ENCODE results near the gene ARHGEF7.

Gene ARHGEF7

GRCh38 chr13:111203736-111204389, 88.8 kb downstream of the ARHGEF7 start:
- DNase-seq = no peak

- DNase-seq = no peak
Measured at GRCh38 chr13:111204438-111205177, 89.5 kb downstream of the ARHGEF7 start.

DNA sequence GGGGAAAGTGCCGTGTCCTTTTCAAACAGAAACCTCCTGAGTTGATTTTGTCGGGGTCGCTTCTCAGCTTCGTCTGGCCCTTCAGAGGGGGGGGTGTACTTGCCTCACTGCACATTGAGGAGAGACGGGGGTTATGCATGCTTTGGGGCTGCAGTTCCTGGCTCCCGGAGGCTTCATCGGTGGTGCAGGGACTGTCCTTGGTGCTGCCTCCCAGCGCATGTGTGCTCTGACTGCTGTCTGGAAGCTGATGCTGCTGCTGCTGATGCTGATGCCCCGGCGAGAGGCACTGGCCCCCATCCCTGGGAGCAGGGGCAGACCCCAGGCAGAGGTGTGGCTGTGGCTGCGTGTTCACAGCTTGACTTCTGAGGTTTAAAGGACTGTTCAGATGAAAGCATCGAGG, 91.0 kb downstream of the ARHGEF7 start:
- DNase-seq = no peak

DNA sequence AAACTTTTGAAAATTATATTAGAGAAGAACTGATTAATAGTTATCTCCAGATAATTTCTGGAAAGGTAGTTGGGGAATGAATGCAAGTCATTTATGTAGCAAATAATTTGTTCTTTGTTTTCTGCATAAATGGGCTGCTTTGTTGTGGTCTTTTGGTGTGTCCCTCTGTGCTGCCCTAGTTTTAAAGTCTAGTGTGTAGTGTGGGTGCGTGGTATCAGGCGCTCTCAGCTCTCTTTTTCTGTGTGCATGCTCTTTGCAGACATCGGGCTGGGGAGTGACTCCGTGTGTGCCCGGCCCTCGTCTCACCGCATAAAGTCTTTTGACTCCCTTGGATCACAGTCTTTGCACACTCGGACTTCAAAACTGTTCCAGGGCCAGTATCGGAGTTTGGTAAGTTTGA, 94.5 kb downstream of the ARHGEF7 start:
- DNase-seq = no peak

GRCh38 chr13:111210091-111210490, 95.0 kb downstream of the ARHGEF7 start:
- no peak for DNase-seq

DNA sequence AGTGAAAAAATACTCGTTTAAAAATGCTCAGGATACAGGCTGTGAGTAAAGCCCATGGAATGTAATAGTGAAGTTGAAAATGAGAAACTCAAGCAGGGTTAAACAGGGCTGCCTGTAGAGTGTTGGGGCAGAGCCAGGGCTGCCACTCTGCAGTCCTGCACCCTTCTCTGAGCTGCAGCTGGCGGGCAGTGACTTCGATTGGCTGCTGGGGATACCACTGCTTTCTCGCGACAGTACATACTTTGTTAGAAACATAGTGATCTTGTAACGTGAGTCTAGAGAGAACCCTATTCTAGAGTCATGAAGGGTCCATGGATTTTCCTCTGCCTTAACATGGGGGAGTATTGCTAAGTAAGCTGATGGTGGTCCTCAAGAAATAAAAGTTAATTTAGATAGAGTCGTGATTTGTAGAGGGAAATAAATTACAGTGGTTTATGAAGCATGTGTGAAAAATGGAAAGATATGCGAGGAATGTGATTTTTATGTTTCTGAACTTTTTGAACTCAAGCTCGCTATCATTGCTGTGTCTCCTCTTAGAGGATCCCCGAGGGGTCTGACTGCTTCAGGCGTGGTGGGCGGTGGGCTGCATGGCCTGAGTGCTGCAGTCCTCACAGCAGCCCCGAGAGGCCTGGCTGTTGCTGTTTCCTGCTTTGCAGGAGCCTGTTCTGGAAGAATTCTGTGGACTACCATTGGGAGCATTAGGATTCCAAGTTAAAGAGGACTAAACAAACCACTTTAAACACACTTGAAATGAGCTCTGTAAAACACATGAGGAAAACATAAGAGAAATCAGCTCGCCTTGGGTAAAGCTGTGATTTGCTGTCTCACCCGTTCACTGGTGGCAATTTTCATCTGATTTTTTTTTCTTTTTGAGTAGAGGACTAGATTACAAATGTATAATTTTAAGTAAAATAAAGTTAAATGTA, 95.7 kb downstream of the ARHGEF7 start:
- no peak for DNase-seq

GRCh38 chr13:111211789-111212516, 96.8 kb downstream of the ARHGEF7 start:
- DNase-seq = no peak

- no peak for DNase-seq
Measured at GRCh38 chr13:111212517-111212873, 97.4 kb downstream of the ARHGEF7 start.

DNA sequence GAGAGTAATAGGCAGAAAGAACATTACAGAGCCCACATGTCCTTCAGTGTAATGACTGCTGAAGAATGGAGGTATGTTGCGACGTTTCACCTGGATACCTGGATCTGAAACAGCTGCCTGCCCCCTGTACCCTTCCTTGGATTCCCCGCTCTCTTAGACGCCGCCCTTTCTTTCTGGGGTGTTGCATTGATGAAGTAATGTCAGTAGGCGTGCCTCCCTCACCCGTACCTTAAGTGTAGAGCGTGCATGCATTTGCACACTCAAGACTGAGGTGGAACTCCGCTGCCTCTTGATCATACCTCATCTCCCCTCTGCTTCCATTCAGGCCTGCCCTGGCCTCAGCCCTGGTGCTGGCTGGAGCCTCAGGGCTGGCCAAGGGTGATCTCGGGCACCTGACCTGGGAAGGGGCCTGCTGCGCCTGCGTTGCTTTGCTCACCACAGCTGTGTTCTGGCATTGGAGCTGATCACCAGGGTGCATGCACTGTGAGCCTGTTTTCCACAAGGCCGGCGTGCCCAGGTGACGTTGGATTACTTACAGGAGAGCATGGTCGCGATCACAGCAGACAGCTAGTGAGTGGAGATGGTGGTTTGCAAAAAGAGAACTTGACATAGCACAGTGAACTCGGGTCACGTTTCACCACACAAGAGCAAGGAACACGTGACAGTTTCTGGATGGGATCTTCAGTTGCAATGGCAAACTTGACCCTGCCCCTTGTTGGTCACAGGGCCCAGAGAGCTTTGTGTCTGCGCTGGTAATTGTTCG, 99.0 kb downstream of the ARHGEF7 start:
- no peak for DNase-seq

DNA sequence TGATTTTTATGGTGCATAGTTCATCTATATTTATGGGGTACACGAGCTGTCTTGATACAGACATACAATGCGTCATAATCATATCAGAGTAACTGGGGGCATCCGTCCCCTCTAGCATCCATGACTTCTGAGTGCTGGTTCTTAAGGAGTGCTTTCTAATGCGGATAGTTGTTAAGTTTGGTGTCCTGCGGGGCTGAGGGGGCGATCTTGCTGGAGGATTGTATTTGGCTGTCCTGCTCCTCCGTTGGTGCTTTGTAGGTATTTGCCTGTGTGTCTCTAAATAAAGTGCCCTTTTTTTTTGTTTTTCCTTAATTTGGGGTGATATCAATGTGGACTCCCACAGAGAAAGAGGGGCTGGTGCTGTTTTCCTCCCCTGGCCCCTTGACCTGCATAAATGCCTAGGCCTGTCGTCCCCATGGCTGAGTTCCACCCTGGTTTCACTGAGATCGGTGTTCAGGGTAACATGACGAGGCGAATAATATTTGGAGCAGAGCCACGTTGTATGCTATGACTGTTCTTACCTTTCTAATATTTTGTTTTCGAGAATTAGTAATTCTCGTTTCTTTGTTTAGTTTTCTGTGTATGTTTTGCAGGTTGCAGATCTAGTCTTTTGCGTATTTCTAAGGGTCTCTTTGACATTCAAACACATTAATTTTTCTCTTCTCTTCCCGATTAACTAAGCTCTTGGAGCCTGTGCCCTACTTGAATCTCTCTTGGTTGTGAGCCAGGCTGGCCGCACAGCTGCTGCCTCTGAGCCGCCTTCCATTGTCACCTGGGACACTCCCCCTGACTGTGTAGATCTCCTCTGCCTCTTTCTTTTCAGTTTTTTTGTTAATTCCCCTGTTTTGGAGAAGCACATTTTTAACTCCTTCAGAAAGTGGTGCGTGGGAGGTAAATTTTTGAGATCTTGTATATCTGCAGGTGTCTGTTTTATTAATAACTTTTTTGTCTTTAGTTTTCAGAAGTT, 100.3 kb downstream of the ARHGEF7 start:
- no peak for DNase-seq

DNA sequence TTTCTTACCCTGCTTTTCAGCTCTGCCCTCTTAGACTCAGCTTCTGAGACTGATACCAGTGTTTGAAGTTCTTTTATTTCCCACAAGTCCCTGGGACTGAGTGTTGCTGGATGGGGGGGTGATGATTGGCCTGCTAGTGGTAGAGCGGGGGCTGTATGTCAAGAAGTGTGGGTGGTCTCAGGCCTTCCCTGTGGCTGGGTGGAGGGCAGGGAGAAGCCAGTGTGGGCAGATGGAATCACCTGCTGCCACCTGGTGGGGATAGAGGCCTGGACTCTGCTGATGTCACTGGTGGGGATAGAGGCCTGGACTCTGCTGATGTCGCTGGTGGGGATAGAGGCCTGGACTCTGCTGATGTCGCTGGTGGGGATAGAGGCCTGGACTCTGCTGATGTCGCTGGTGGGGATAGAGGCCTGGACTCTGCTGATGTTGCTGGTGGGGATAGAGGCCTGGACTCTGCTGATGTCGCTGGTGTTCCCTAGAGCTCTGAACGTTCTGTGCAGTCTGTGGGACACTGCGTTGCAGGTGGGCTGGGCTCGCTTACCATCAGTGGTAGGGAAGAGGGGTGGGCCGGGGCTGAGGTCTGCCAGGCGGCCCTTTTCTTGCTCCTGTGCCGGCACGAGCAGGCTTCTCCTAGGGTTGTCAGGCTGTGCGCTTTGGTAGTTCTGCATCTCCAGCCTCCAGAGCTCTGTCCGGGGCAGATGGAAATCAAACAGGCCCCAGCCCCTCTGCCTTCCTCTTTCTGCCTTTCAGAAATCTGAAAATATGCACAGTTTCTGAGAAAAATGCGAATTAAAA, 101.3 kb downstream of the ARHGEF7 start:
- DNase-seq = no peak

DNA sequence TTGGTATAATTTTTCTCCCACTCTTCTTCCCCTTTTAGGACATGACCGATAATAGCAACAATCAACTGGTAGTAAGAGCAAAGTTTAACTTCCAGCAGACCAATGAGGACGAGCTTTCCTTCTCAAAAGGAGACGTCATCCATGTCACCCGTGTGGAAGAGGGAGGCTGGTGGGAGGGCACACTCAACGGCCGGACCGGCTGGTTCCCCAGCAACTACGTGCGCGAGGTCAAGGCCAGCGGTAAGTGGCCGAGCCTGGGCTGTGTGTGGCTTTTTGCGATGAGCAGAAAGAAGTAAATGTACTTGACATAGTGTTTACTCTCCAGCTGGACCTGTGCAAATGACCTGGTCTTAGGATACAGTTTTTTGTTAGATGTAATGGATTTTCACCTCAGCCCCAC, 102.5 kb downstream of the ARHGEF7 start:
- no peak for DNase-seq

GRCh38 chr13:111219280-111219679, 104.2 kb downstream of the ARHGEF7 start:
- no peak for DNase-seq

- no peak for DNase-seq
Measured at GRCh38 chr13:111219950-111220349, 104.8 kb downstream of the ARHGEF7 start.

- DNase-seq = no peak
Measured at GRCh38 chr13:111225166-111225565, 110.1 kb downstream of the ARHGEF7 start.

DNA sequence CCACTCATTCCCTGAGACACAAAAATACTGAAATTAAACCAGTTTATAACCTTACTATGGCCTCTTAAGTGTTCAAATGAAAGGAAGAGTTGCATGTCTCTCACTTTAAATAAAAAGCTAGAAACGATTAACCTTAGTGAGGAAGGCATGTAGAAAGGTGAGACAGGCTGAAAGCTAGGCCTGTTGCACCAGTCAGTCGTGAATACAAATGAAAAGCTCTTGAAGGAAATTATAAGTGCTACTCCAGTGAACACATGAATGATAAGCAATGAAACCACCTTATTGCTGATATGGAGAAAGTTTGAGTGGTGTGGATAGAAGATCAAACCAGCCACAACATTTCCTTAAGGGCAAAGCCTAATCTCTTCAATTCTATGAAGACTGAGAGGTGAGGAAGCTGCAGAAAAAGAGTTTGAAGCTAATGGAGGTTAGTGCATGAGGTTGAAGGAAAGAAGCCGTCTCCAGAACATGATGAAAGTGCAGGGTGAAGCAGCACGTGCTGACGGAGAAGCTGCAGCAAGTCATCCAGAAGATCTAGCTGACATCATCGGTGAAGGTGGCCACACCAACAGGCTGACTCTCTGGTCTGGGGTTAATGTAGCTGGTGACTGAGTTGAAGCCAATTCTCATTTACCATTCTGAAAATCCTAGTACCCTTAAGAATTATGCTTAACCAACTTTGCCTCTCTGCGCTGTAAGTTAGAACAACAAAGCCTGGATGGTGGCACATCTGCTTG, 110.9 kb downstream of the ARHGEF7 start:
- DNase-seq = no peak

- no peak for DNase-seq
Measured at GRCh38 chr13:111227405-111227804, 112.3 kb downstream of the ARHGEF7 start.

GRCh38 chr13:111228262-111229144, 113.4 kb downstream of the ARHGEF7 start:
- DNase-seq = no peak
